H9 (cell line): ENCODE results near the gene COX8C. TPM values are rescaled to one million over a fixed set of nuclear protein-coding genes. Genes with fewer than 3 reads are reported as not detected.

Source experiments
- DNase-seq: peaks from one replicate; pipeline ENCODE4 v3.0.0-alpha.2; 2017
- H2AFZ ChIP-seq: one replicate; pipeline ENCODE4 v1.6.1; 2013; ENCODE audit warnings: mild to moderate bottlenecking, low read length, control low read depth, moderate library complexity
- H2AK5ac ChIP-seq: 2 replicates; pipeline ENCODE4 v1.6.1; 2013; ENCODE audit warnings: low read length, control low read depth, mixed read lengths; ENCODE audit not compliant: insufficient read length
- H2BK120ac ChIP-seq: one replicate; pipeline ENCODE4 v1.6.1; 2013; ENCODE audit warnings: low read depth, mild to moderate bottlenecking, low read length, control low read depth, inconsistent platforms; ENCODE audit not compliant: poor library complexity, severe bottlenecking
- H2BK12ac ChIP-seq: 2 replicates; pipeline ENCODE4 v1.6.1; 2013; ENCODE audit warnings: low read length, control low read depth, mixed read lengths, low read depth; ENCODE audit not compliant: insufficient read length
- H2BK15ac ChIP-seq: 2 replicates; pipeline ENCODE4 v1.6.1; 2013; ENCODE audit warnings: low read depth, low read length, control low read depth
- H2BK20ac ChIP-seq: one replicate; pipeline ENCODE4 v1.6.1; 2013; ENCODE audit warnings: low read depth, mild to moderate bottlenecking, low read length, control low read depth, inconsistent platforms; ENCODE audit not compliant: poor library complexity, severe bottlenecking
- H2BK5ac ChIP-seq: 2 replicates; pipeline ENCODE4 v1.6.1; 2013; ENCODE audit warnings: low read length, control low read depth, mixed read lengths; ENCODE audit not compliant: insufficient read length
- H3K14ac ChIP-seq: 2 replicates; pipeline ENCODE4 v1.6.1; 2013; ENCODE audit warnings: low read length, control low read depth; ENCODE audit not compliant: insufficient read depth
- H3K18ac ChIP-seq: 2 replicates; pipeline ENCODE4 v1.6.1; 2013; ENCODE audit warnings: low read depth, mild to moderate bottlenecking, mixed read lengths, low read length, control low read depth; ENCODE audit not compliant: insufficient read length
- H3K23ac ChIP-seq: 2 replicates; pipeline ENCODE4 v1.6.1; 2013; ENCODE audit warnings: low read length, control low read depth, mixed read lengths, low read depth; ENCODE audit not compliant: insufficient read length
- H3K23me2 ChIP-seq: 2 replicates; pipeline ENCODE4 v1.6.1; 2013; ENCODE audit warnings: low read depth, mild to moderate bottlenecking, mixed read lengths, low read length, control low read depth; ENCODE audit not compliant: insufficient read length, poor library complexity, severe bottlenecking
- H3K27ac ChIP-seq: 2 replicates; pipeline ENCODE4 v1.5.1; 2013; ENCODE audit warnings: low read length, control low read depth, mixed read lengths, low read depth; ENCODE audit not compliant: insufficient read length
- H3K27me3 ChIP-seq: 2 replicates; pipeline ENCODE4 v1.6.1; 2013; ENCODE audit warnings: low read length, control low read depth, inconsistent platforms; ENCODE audit not compliant: insufficient read depth
- H3K4ac ChIP-seq: 2 replicates; pipeline ENCODE4 v1.6.1; 2013; ENCODE audit warnings: low read depth, mild to moderate bottlenecking, control low read depth, inconsistent platforms, low read length, moderate library complexity
- H3K4me1 ChIP-seq: 2 replicates; pipeline ENCODE4 v1.6.1; 2013; ENCODE audit warnings: low read length, control low read depth, inconsistent platforms; ENCODE audit not compliant: insufficient read depth
- H3K4me2 ChIP-seq: 2 replicates; pipeline ENCODE4 v1.6.1; 2013; ENCODE audit warnings: low read length, control low read depth, mixed read lengths; ENCODE audit not compliant: insufficient read length, insufficient read depth
- H3K56ac ChIP-seq: 2 replicates; pipeline ENCODE4 v1.6.1; 2013; ENCODE audit warnings: low read depth, mild to moderate bottlenecking, mixed read lengths, low read length, control low read depth; ENCODE audit not compliant: insufficient read length
- H3K79me1 ChIP-seq: 2 replicates; pipeline ENCODE4 v1.6.1; 2013; ENCODE audit warnings: low read depth, mild to moderate bottlenecking, moderate library complexity, low read length, control low read depth, inconsistent platforms; ENCODE audit not compliant: insufficient read depth, poor library complexity, severe bottlenecking
- H3K79me2 ChIP-seq: 2 replicates; pipeline ENCODE4 v1.6.1; 2013; ENCODE audit warnings: low read length, control low read depth, inconsistent platforms; ENCODE audit not compliant: insufficient read depth
- H3K9ac ChIP-seq: 2 replicates; pipeline ENCODE4 v1.6.1; 2013; ENCODE audit warnings: low read length, control low read depth, mixed read lengths; ENCODE audit not compliant: insufficient read length; ENCODE audit errors: extremely low read depth
- H3K9me3 ChIP-seq: one replicate; pipeline ENCODE4 v1.6.1; 2013; ENCODE audit warnings: low read depth, low read length, inconsistent platforms; ENCODE audit not compliant: control insufficient read depth
- H3T11ph ChIP-seq: one replicate; pipeline ENCODE4 v1.6.1; 2013; ENCODE audit warnings: mild to moderate bottlenecking, low read length, control low read depth, inconsistent platforms
- H4K20me1 ChIP-seq: one replicate; pipeline ENCODE4 v1.6.1; 2013; ENCODE audit not compliant: control insufficient read depth, insufficient read length, insufficient read depth
- H4K5ac ChIP-seq: 2 replicates; pipeline ENCODE4 v1.6.1; 2013; ENCODE audit warnings: low read depth, mild to moderate bottlenecking, mixed read lengths, low read length, control low read depth; ENCODE audit not compliant: insufficient read length
- H4K8ac ChIP-seq: replicated peaks from 2 replicates; pipeline ENCODE4 v1.6.1; 2013; ENCODE audit warnings: low read length, control low read depth, mixed read lengths, low read depth; ENCODE audit not compliant: insufficient read length
- H4K91ac ChIP-seq: 2 replicates; pipeline ENCODE4 v1.6.1; 2013; ENCODE audit warnings: low read depth, mild to moderate bottlenecking, moderate library complexity, mixed read lengths, low read length, control low read depth; ENCODE audit not compliant: insufficient read length
- H3K27ac Mint-ChIP-seq, 3 experiments: 2 replicates in 2 of 3; 3 replicates in 1 of 3; pipeline ENCODE4 v1.8.0; 2020 to 2021; ENCODE audit warnings: mixed read lengths in 3 of 3, mild to moderate bottlenecking in 1 of 3, moderate library complexity in 1 of 3
- H3K27me3 Mint-ChIP-seq: 2 replicates; pipeline ENCODE4 v1.8.0; 2021; ENCODE audit warnings: low read depth, mild to moderate bottlenecking, moderate library complexity, mixed read lengths
- H3K36me3 Mint-ChIP-seq, 3 experiments: 2 replicates in 2 of 3; 3 replicates in 1 of 3; pipeline ENCODE4 v1.8.0; 2020 to 2021; ENCODE audit warnings: low read depth in 3 of 3, mixed read lengths in 3 of 3; ENCODE audit not compliant: insufficient read depth in 1 of 3
- H3K4me1 Mint-ChIP-seq, 2 experiments: 2 replicates each; pipeline ENCODE4 v1.8.0; 2020; ENCODE audit warnings: mixed read lengths in 2 of 2
- H3K4me3 Mint-ChIP-seq, 2 experiments: 2 replicates in 1 of 2; 3 replicates in 1 of 2; pipeline ENCODE4 v1.8.0; 2020 to 2021; ENCODE audit warnings: mild to moderate bottlenecking in 2 of 2, mixed read lengths in 2 of 2, moderate library complexity in 1 of 2
- H3K9me3 Mint-ChIP-seq, 2 experiments: 2 replicates in 1 of 2; 3 replicates in 1 of 2; pipeline ENCODE4 v1.8.0; 2020; ENCODE audit warnings: mild to moderate bottlenecking in 2 of 2, mixed read lengths in 2 of 2, moderate library complexity in 1 of 2
- WGBS: extraction: QIAGEN DNeasy Blood & Tissue Kit; methylation state at CpG from one replicate; pipeline ENCODE4 v1.1.7; 2013; ENCODE audit warnings: missing lambda C conversion rate, low lambda C conversion rate, mixed read lengths; ENCODE audit not compliant: insufficient read length; ENCODE audit errors: extremely low coverage; 5-methylcytosine and 5-hydroxymethylcytosine counted together
- total RNA-seq: library from RNA; stranded (reverse); gene quantifications from 2 replicates; pipeline ENCODE4 v1.2.1, GENCODE V29; 2021
- TF ChIP-seq, protein P1 (sequence below): fragments of 200-600 bp; sonication (generic); conservative IDR thresholded peaks from 3 replicates; pipeline ENCODE4 v1.8.0; 2021; ENCODE audit warnings: antibody characterized with exemption, mild to moderate bottlenecking

COX8C gene
- total RNA-seq, 1 experiment from 2014 or later, result not detected

DNA sequence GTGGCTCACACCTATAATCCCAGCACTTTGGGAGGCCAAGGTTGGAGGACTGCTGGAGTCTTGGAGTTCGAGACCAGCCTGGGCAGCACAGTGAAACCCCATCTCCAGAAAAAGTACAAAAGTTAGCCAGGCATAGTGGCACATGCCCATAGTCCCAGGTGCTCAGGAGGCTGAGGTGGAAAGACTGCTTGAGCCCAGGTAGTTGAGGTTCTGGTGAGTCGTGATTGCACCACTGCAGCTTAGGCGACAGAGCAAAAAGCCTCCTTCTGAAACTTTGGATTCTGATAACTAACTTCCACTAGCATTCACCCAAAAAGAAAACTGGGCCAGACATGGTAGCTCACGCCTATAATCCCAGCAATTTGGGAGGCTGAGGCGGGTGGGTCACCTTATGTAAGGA is 20.8 kb upstream of the COX8C start:
- Histone ChIP-seq H3K18ac (no peak overlapping the region), H2BK20ac (no peak overlapping the region), H3K4me2 (no peak overlapping the region), H2BK5ac (no peak overlapping the region), H3K23me2 (peaks cover 2% of the 10 kb centered on the region), H3K23ac (no peak overlapping the region), H4K20me1 (no peaks in the 10 kb centered on the region), H2AFZ (no peak overlapping the region), H3K27ac (no peak overlapping the region), H3K79me2 (peaks cover 32% of the 10 kb centered on the region), H3K4me1 (no peaks in the 10 kb centered on the region; the same call in 1 of the 2 replicates), H3K14ac (no peak overlapping the region), H3K79me1 (peaks cover 20% of the 10 kb centered on the region), H2BK15ac (no peak overlapping the region), H3K9ac (no peak overlapping the region), H3K9me3 (no peaks in the 10 kb centered on the region), H3K4ac (no peak overlapping the region), H4K8ac (no peak overlapping the region), H2BK120ac (no peak overlapping the region), H3K27me3 (no peaks in the 10 kb centered on the region), H3K56ac (no peak overlapping the region), H2AK5ac (no peak overlapping the region), H4K5ac (no peak overlapping the region), H4K91ac (no peak overlapping the region), H3T11ph (no peak overlapping the region), H2BK12ac (no peak overlapping the region)
- peaks cover 0 to 8% (median 0%) of the 10 kb centered on the region in 3 experiments; a peak in 3 of 7 replicates for H3K36me3 Mint-ChIP-seq
- H3K4me1 Mint-ChIP-seq, result peaks cover 15 to 16% of the 10 kb centered on the region in 2 experiments
- H3K4me3 Mint-ChIP-seq, result no peak overlapping the region
- no peaks in the 10 kb centered on the region for H3K27me3 Mint-ChIP-seq
- no peaks in the 10 kb centered on the region for H3K9me3 Mint-ChIP-seq
- no CpG with 5 or more reads among the region's 5 CpGs for whole genome bisulfite sequencing
- no peak overlapping the region for H3K27ac Mint-ChIP-seq
- DNase-seq, result no peak
- TF ChIP-seq, protein P1, sequence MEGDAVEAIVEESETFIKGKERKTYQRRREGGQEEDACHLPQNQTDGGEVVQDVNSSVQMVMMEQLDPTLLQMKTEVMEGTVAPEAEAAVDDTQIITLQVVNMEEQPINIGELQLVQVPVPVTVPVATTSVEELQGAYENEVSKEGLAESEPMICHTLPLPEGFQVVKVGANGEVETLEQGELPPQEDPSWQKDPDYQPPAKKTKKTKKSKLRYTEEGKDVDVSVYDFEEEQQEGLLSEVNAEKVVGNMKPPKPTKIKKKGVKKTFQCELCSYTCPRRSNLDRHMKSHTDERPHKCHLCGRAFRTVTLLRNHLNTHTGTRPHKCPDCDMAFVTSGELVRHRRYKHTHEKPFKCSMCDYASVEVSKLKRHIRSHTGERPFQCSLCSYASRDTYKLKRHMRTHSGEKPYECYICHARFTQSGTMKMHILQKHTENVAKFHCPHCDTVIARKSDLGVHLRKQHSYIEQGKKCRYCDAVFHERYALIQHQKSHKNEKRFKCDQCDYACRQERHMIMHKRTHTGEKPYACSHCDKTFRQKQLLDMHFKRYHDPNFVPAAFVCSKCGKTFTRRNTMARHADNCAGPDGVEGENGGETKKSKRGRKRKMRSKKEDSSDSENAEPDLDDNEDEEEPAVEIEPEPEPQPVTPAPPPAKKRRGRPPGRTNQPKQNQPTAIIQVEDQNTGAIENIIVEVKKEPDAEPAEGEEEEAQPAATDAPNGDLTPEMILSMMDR, result no peak
